ENCODE measurements around the gene TPT1.

Gene TPT1

GRCh38 chr13:45303866-45304265, 37.1 kb downstream of the TPT1 start:
- Histone ChIP-seq H3K27me3 (ENCODE audit: insufficient read depth, low read length, poor library complexity) (no peaks in the 10 kb centered on the region), H2AFZ (ENCODE audit: low read depth, low read length) (no peak overlapping the region), H3K79me2 (ENCODE audit: insufficient read depth, low read length) (no peaks in the 10 kb centered on the region), H3K36me3 (ENCODE audit: insufficient read depth, low read length) (no peaks in the 10 kb centered on the region), H4K20me1 (ENCODE audit: insufficient read depth, low read length) (no peaks in the 10 kb centered on the region), H3K27ac (ENCODE audit: low read length) (no peak overlapping the region), H3K9me3 (ENCODE audit: insufficient read depth, low read length, severe bottlenecking) (no peaks in the 10 kb centered on the region), H3K4me1 (ENCODE audit: insufficient read depth, low read length) (no peaks in the 10 kb centered on the region), H3K9ac (ENCODE audit: low read depth, low read length) (no peak overlapping the region), H3K4me3 (ENCODE audit: low read depth in 1 of 2, low read length in 2 of 2) (no peak overlapping the region), H3K4me2 (ENCODE audit: insufficient read depth, low read length) (no peak overlapping the region)
- ATAC-seq (ENCODE audit: insufficient read depth, low read depth) (no peak), DNase-seq (no peak)
- TF ChIP-seq EZH2 (IDR thresholded peaks at IDR 0.05; ENCODE audit: borderline replicate concordance, low read depth, low read length, severe bottlenecking) (no peak), CTCF (IDR thresholded peaks at IDR 0.05; ENCODE audit: borderline replicate concordance, extremely low read depth, low read length, poor library complexity, severe bottlenecking) (no peak)

GRCh38 chr13:45303026-45303425, 38.0 kb downstream of the TPT1 start:
- no peak overlapping the region for H3K4me2 ChIP-seq (ENCODE audit: insufficient read depth, low read length)
- DNase-seq (no peak), ATAC-seq (ENCODE audit: insufficient read depth, low read depth) (no peak)
- H3K27ac ChIP-seq (ENCODE audit: low read length) = no peak overlapping the region
- no peaks in the 10 kb centered on the region for H3K27me3 ChIP-seq (ENCODE audit: insufficient read depth, low read length, poor library complexity)
- H3K4me1 ChIP-seq (ENCODE audit: insufficient read depth, low read length) = no peaks in the 10 kb centered on the region
- no peak for TF ChIP-seq EZH2 (IDR thresholded peaks at IDR 0.05; ENCODE audit: borderline replicate concordance, low read depth, low read length, severe bottlenecking)
- TF ChIP-seq CTCF (IDR thresholded peaks at IDR 0.05; ENCODE audit: borderline replicate concordance, extremely low read depth, low read length, poor library complexity, severe bottlenecking) = no peak
- H3K79me2 ChIP-seq (ENCODE audit: insufficient read depth, low read length) = no peaks in the 10 kb centered on the region
- H3K4me3 ChIP-seq (ENCODE audit: low read depth in 1 of 2, low read length in 2 of 2) = no peak overlapping the region
- no peak overlapping the region for H2AFZ ChIP-seq (ENCODE audit: low read depth, low read length)
- no peaks in the 10 kb centered on the region for H4K20me1 ChIP-seq (ENCODE audit: insufficient read depth, low read length)
- no peak overlapping the region for H3K9ac ChIP-seq (ENCODE audit: low read depth, low read length)
- H3K9me3 ChIP-seq (ENCODE audit: insufficient read depth, low read length, severe bottlenecking) = no peaks in the 10 kb centered on the region
- H3K36me3 ChIP-seq (ENCODE audit: insufficient read depth, low read length) = no peaks in the 10 kb centered on the region

- H3K4me3 ChIP-seq (ENCODE audit: low read depth in 1 of 2, low read length in 2 of 2) = no peak overlapping the region
- H3K27ac ChIP-seq (ENCODE audit: low read length) = no peak overlapping the region
- TF ChIP-seq CTCF (IDR thresholded peaks at IDR 0.05; ENCODE audit: borderline replicate concordance, extremely low read depth, low read length, poor library complexity, severe bottlenecking) = no peak
- no peak for TF ChIP-seq EZH2 (IDR thresholded peaks at IDR 0.05; ENCODE audit: borderline replicate concordance, low read depth, low read length, severe bottlenecking)
- no peaks in the 10 kb centered on the region for H3K9me3 ChIP-seq (ENCODE audit: insufficient read depth, low read length, severe bottlenecking)
- no peak for DNase-seq
- no peak overlapping the region for H3K4me2 ChIP-seq (ENCODE audit: insufficient read depth, low read length)
- no peak overlapping the region for H2AFZ ChIP-seq (ENCODE audit: low read depth, low read length)
- ATAC-seq (ENCODE audit: insufficient read depth, low read depth) = no peak
- H3K9ac ChIP-seq (ENCODE audit: low read depth, low read length) = no peak overlapping the region
- H3K4me1 ChIP-seq (ENCODE audit: insufficient read depth, low read length) = no peaks in the 10 kb centered on the region
- H3K27me3 ChIP-seq (ENCODE audit: insufficient read depth, low read length, poor library complexity) = no peaks in the 10 kb centered on the region
- no peaks in the 10 kb centered on the region for H4K20me1 ChIP-seq (ENCODE audit: insufficient read depth, low read length)
- H3K79me2 ChIP-seq (ENCODE audit: insufficient read depth, low read length) = no peaks in the 10 kb centered on the region
- H3K36me3 ChIP-seq (ENCODE audit: insufficient read depth, low read length) = no peaks in the 10 kb centered on the region
Measured at GRCh38 chr13:45302507-45302906, 38.5 kb downstream of the TPT1 start.

GRCh38 chr13:45301263-45301662, 39.7 kb downstream of the TPT1 start:
- Histone ChIP-seq H3K4me3 (ENCODE audit: low read depth in 1 of 2, low read length in 2 of 2) (no peak overlapping the region), H3K36me3 (ENCODE audit: insufficient read depth, low read length) (no peaks in the 10 kb centered on the region), H3K79me2 (ENCODE audit: insufficient read depth, low read length) (no peaks in the 10 kb centered on the region), H3K4me2 (ENCODE audit: insufficient read depth, low read length) (no peak overlapping the region), H2AFZ (ENCODE audit: low read depth, low read length) (no peak overlapping the region), H3K27ac (ENCODE audit: low read length) (no peak overlapping the region), H3K9me3 (ENCODE audit: insufficient read depth, low read length, severe bottlenecking) (no peaks in the 10 kb centered on the region), H4K20me1 (ENCODE audit: insufficient read depth, low read length) (no peaks in the 10 kb centered on the region), H3K27me3 (ENCODE audit: insufficient read depth, low read length, poor library complexity) (no peaks in the 10 kb centered on the region), H3K4me1 (ENCODE audit: insufficient read depth, low read length) (no peaks in the 10 kb centered on the region), H3K9ac (ENCODE audit: low read depth, low read length) (no peak overlapping the region)
- ATAC-seq (ENCODE audit: insufficient read depth, low read depth) (no peak), DNase-seq (no peak)
- TF ChIP-seq CTCF (IDR thresholded peaks at IDR 0.05; ENCODE audit: borderline replicate concordance, extremely low read depth, low read length, poor library complexity, severe bottlenecking) (no peak), EZH2 (IDR thresholded peaks at IDR 0.05; ENCODE audit: borderline replicate concordance, low read depth, low read length, severe bottlenecking) (no peak)

Data from DND-41 (cell line).